Left renal cortex interstitium (tissue), 4 donors: ENCODE results near the gene CTNNB1. TPM values are rescaled to one million over a fixed set of nuclear protein-coding genes. Genes with fewer than 3 reads are reported as not detected.

ENCODE experiments used
- DNase-seq, 4 donors: peaks; one replicate each; pipeline ENCODE4 v3.0.0-alpha.2; 2013; ENCODE audit warnings: low read depth in 4 of 4, low spot score in 2 of 4, missing footprints in 1 of 4
- polyA plus RNA-seq, 4 donors: library from polyadenylated mRNA; unstranded; fragments of 120-200 nt; gene quantifications; one replicate each; pipeline ENCODE4 v1.2.1, GENCODE V29; 2013; ENCODE audit not compliant: insufficient read length in 4 of 4

CTNNB1 gene
- polyA plus RNA-seq, 4 donors: 455 to 515 (median 485) TPM

GRCh38 chr3:41213588-41213987, 14.3 kb downstream of the CTNNB1 start:
- DNase-seq: no peak

- no peak for DNase-seq
Observed at GRCh38 chr3:41216422-41216821, 17.1 kb downstream of the CTNNB1 start.

- no peak for DNase-seq
Observed at GRCh38 chr3:41216993-41217392, 17.7 kb downstream of the CTNNB1 start.

- no peak for DNase-seq
Observed at GRCh38 chr3:41219424-41219823, 20.1 kb downstream of the CTNNB1 start.

- DNase-seq: no peak
Observed at GRCh38 chr3:41220906-41221677, 21.8 kb downstream of the CTNNB1 start.

GRCh38 chr3:41222012-41222411, 22.7 kb downstream of the CTNNB1 start:
- DNase-seq: no peak

GRCh38 chr3:41222501-41222900, 23.2 kb downstream of the CTNNB1 start:
- no peak for DNase-seq

GRCh38 chr3:41223078-41223477, 23.8 kb downstream of the CTNNB1 start:
- no peak for DNase-seq

- DNase-seq: no peak
Observed at GRCh38 chr3:41223691-41224090, 24.4 kb downstream of the CTNNB1 start.

GRCh38 chr3:41224120-41224806, 25.0 kb downstream of the CTNNB1 start:
- no peak for DNase-seq

GRCh38 chr3:41234823-41235721, 35.8 kb downstream of the CTNNB1 start:
- no peak for DNase-seq

GRCh38 chr3:41236228-41236627, 36.9 kb downstream of the CTNNB1 start:
- no peak for DNase-seq

GRCh38 chr3:41237907-41238306, 38.6 kb downstream of the CTNNB1 start:
- no peak for DNase-seq

GRCh38 chr3:41239587-41239986, 40.3 kb downstream of the CTNNB1 start:
- no peak for DNase-seq

- no peak for DNase-seq
Observed at GRCh38 chr3:41241161-41241560, 41.9 kb downstream of the CTNNB1 start.

GRCh38 chr3:41241800-41242571, 42.7 kb downstream of the CTNNB1 start:
- DNase-seq: no peak

GRCh38 chr3:41243183-41243582, 43.9 kb downstream of the CTNNB1 start:
- no peak for DNase-seq

GRCh38 chr3:41244620-41245336, 45.5 kb downstream of the CTNNB1 start:
- no peak for DNase-seq

- no peak for DNase-seq
Observed at GRCh38 chr3:41247055-41248004, 48.0 kb downstream of the CTNNB1 start.
